Progenitor cell of endocrine pancreas (in vitro differentiated cells): ENCODE measurements around the gene SETDB2. TPM values are rescaled to one million over a fixed set of nuclear protein-coding genes. Genes with fewer than 3 reads are reported as not detected.
"Not testable (repeated sequence)": the region's sequence is repeated elsewhere in the genome, so short reads cannot be mapped to it uniquely, and the experiment has no call there.

ENCODE experiments used
- DNase-seq: peaks from one replicate; pipeline ENCODE4 v3.0.0; 2021; ENCODE audit warnings: low spot score; ENCODE audit not compliant: unreplicated experiment
- H3K27ac Mint-ChIP-seq: 2 replicates; pipeline ENCODE4 v1.8.0; 2021; ENCODE audit warnings: mild to moderate bottlenecking, moderate library complexity, mixed read lengths
- H3K27me3 Mint-ChIP-seq: 2 replicates; pipeline ENCODE4 v1.8.0; 2021; ENCODE audit warnings: mixed read lengths
- H3K36me3 Mint-ChIP-seq: 2 replicates; pipeline ENCODE4 v1.8.0; 2022; ENCODE audit warnings: mixed read lengths; ENCODE audit not compliant: insufficient read depth
- H3K4me1 Mint-ChIP-seq: 2 replicates; pipeline ENCODE4 v1.8.0; 2021; ENCODE audit warnings: low read depth, mixed read lengths
- H3K4me3 Mint-ChIP-seq: 2 replicates; pipeline ENCODE4 v1.8.0; 2021; ENCODE audit warnings: low read depth, mild to moderate bottlenecking, moderate library complexity, mixed read lengths
- H3K9me3 Mint-ChIP-seq: 2 replicates; pipeline ENCODE4 v1.8.0; 2021; ENCODE audit warnings: low read depth, mixed read lengths
- total RNA-seq: library from RNA; stranded (reverse); gene quantifications from 2 replicates; pipeline ENCODE4 v1.2.1, GENCODE V29; 2021
- TF ChIP-seq, protein P1 (sequence below): fragments of 200-600 bp; sonication (generic); IDR thresholded peaks from one replicate; pipeline ENCODE4 v1.5.0; 2021; ENCODE audit warnings: antibody characterized with exemption, mild to moderate bottlenecking; ENCODE audit not compliant: unreplicated experiment

Gene SETDB2
- total RNA-seq, 1 donor from 2014 or later, result 11.5 TPM

- Mint-ChIP-seq H3K4me1 (no peaks in the 10 kb centered on the region), H3K4me3 (no peak overlapping the region), H3K36me3 (peaks cover 15% of the 10 kb centered on the region), H3K27me3 (no peaks in the 10 kb centered on the region), H3K27ac (no peak overlapping the region), H3K9me3 (no peaks in the 10 kb centered on the region)
- no peak for DNase-seq
- TF ChIP-seq, protein P1, sequence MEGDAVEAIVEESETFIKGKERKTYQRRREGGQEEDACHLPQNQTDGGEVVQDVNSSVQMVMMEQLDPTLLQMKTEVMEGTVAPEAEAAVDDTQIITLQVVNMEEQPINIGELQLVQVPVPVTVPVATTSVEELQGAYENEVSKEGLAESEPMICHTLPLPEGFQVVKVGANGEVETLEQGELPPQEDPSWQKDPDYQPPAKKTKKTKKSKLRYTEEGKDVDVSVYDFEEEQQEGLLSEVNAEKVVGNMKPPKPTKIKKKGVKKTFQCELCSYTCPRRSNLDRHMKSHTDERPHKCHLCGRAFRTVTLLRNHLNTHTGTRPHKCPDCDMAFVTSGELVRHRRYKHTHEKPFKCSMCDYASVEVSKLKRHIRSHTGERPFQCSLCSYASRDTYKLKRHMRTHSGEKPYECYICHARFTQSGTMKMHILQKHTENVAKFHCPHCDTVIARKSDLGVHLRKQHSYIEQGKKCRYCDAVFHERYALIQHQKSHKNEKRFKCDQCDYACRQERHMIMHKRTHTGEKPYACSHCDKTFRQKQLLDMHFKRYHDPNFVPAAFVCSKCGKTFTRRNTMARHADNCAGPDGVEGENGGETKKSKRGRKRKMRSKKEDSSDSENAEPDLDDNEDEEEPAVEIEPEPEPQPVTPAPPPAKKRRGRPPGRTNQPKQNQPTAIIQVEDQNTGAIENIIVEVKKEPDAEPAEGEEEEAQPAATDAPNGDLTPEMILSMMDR, result no peak
Measured at GRCh38 chr13:49488563-49488962, 44.5 kb downstream of the SETDB2 start.

- DNase-seq, result no peak
- H3K36me3 Mint-ChIP-seq, result peaks cover 2% of the 10 kb centered on the region
- no peaks in the 10 kb centered on the region for H3K9me3 Mint-ChIP-seq
- peaks cover 2% of the 10 kb centered on the region for H3K4me1 Mint-ChIP-seq
- TF ChIP-seq, protein P1, result no peak
- H3K4me3 Mint-ChIP-seq, result peak overlapping the region; percentile 91
- H3K27me3 Mint-ChIP-seq, result no peaks in the 10 kb centered on the region
- H3K27ac Mint-ChIP-seq, result no peak overlapping the region
Measured at GRCh38 chr13:49494645-49495044, 50.6 kb downstream of the SETDB2 start.

DNA sequence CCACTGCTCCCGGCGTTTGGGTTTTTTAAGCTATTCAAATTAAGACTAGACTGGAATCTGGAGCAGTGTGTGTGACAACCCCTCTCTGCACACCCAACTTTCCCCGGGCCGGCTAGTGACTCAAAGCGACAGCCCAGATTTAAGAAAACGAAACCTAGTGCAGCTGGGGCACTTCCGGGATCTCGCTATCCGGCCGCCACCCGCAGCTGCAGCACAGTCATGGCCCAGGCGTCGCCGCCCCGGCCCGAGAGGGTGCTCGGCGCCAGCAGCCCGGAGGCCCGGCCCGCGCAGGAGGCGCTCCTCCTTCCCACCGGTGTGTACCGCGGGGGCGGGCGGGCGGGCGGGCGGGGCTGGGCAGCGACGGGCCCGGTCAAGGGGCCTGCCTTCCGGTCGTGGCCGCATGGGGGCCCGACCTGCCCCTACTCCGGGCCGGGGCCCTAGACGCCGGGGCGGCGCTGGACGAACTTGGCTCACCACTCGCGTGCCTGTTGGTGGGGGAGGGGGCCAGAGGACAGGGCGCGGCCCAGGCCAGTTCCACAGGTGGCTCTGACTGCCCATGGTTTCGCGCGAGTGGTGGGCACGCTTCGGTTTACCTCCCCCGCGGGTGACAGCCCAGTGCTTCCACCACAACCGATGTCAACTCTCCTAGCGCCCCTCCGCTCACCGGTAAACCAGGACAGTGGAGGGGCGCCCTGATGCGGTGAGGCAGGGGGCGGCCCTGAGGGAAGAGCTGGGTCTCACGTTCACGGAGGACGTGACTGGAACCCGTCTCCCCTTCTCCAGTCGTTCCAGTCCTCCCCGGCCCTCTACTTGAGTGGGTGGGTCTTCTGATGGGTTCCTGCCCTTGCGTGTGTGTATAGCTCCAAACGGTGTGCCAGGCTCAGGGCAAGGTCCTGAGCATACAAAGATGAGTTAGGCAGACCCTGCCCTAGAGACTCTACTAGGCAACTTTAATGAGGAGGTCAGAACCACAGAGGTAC, 52.0 kb downstream of the SETDB2 start, which contains the start of gene PHF11:
Gene PHF11 (plus strand): TSS at position 171 of the 980 bp plus-strand sequence. CDS start 49 bp downstream, at position 220.
- H3K36me3 Mint-ChIP-seq, result peaks cover 2% of the 10 kb centered on the region
- H3K4me3 Mint-ChIP-seq, result peak within 1 kb of the TSS; percentile 91
- peak within 1 kb of the TSS; percentile 99 for H3K27ac Mint-ChIP-seq
- no peaks in the 10 kb centered on the region for H3K27me3 Mint-ChIP-seq
- TF ChIP-seq, protein P1, result peak; percentile 50
- H3K9me3 Mint-ChIP-seq, result no peaks in the 10 kb centered on the region
- DNase-seq, result peak; percentile 70
- H3K4me1 Mint-ChIP-seq, result peaks cover 2% of the 10 kb centered on the region

DNA sequence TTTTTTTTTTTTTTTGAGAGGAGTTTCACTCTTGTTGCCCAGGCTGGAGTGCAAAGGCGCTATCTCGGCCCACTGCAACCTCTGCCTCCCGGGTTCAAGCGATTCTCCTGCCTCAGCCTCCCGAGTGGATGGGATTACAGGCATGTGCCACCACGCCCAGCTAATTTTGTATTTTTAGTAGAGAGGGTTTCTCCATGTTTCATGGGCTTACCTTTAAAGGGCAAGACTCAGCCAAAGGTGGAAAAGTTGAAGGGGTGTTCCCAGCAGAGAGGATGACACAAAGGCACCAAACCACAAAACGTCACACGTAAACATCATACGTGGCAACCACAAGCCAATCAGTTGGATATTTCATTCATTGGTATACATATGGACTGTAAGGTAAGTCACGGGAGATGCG, 52.8 kb downstream of the SETDB2 start:
- not testable (repeated sequence) for H3K27me3 Mint-ChIP-seq, H3K36me3 Mint-ChIP-seq, H3K27ac Mint-ChIP-seq, H3K4me1 Mint-ChIP-seq, DNase-seq, H3K9me3 Mint-ChIP-seq
- peak overlapping the region; percentile 56 for H3K4me3 Mint-ChIP-seq

DNA sequence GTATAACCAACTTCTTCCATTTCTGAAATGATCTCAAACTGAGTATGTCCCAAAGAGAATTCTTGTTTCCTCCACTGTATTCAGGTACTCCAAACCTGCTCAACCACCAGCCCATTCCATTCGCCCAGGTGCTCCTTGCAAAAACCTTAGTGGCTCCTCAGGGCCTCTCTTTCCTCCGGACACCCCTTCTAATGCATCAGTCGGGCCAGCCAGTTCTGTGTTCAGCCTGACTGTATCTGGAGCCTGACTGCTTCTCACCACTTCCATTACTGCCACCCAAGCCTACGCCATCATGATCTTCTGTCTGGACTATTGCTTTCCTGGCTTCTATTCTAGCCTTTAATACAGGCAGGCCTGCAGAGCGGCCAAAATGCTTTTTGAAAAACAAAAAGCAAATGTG, 53.2 kb downstream of the SETDB2 start:
- DNase-seq, result no peak
- peaks cover 2% of the 10 kb centered on the region for H3K36me3 Mint-ChIP-seq
- peak overlapping the region; percentile 49 for H3K27ac Mint-ChIP-seq
- H3K4me1 Mint-ChIP-seq, result peaks cover 2% of the 10 kb centered on the region
- peak overlapping the region; percentile 56 for H3K4me3 Mint-ChIP-seq
- TF ChIP-seq, protein P1, result no peak
- no peaks in the 10 kb centered on the region for H3K27me3 Mint-ChIP-seq
- H3K9me3 Mint-ChIP-seq, result no peaks in the 10 kb centered on the region
